GM12892 (cell line): ENCODE data around the gene EXD1.

Experiments used
- POLR2A ChIP-seq: IDR thresholded peaks from 2 replicates; pipeline ENCODE4 v1.6.1; 2011; ENCODE audit warnings: low read depth, low read length, control low read depth
- POLR2AphosphoS5 ChIP-seq: IDR thresholded peaks from 2 replicates; pipeline ENCODE4 v1.6.1; 2011; ENCODE audit warnings: low read depth, low read length, control low read depth
- TAF1 ChIP-seq: IDR thresholded peaks from 2 replicates; pipeline ENCODE4 v1.6.1; 2011; ENCODE audit warnings: low read depth, mild to moderate bottlenecking, control low read depth, low read length, borderline replicate concordance

GRCh38 chr15:41231422-41232226, 1.1 kb upstream of the EXD1 start:
- TF ChIP-seq POLR2A = no peak
- no peak for TF ChIP-seq POLR2AphosphoS5
- TF ChIP-seq TAF1 = no peak
